HG03066 (cell line): ENCODE measurements around the gene ACTA2.

Experiments
- ATAC-seq: cut with Tn5 transposase; IDR thresholded peaks from one replicate; pipeline ENCODE4 v1.9.1; 2021; ENCODE audit warnings: low read depth; ENCODE audit not compliant: unreplicated experiment

ACTA2 gene

GRCh38 chr10:88896994-88897853 lies 55.3 kb downstream of the ACTA2 start:
- no peak for ATAC-seq

GRCh38 chr10:88896372-88896993 lies 56.1 kb downstream of the ACTA2 start:
- no peak for ATAC-seq

DNA sequence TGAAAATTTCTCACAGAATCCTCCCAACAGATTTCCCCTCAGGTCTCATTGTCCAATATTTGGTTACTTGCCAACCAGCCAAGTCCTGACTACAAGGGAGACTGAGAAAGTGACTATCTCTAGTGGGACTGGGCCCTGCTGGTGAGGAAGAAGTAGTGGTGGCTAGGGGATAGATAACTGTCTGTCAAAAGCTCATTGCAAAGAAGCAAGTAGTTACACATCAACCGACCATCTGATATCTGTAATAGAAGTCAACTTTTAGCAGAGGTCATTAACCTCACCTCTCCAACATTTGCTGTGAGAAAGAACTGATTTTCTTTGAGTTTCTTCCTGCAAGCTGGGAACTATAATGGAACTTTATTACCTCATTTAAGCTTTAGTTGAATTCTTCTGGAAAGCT lies 57.3 kb downstream of the ACTA2 start:
- ATAC-seq = no peak

DNA sequence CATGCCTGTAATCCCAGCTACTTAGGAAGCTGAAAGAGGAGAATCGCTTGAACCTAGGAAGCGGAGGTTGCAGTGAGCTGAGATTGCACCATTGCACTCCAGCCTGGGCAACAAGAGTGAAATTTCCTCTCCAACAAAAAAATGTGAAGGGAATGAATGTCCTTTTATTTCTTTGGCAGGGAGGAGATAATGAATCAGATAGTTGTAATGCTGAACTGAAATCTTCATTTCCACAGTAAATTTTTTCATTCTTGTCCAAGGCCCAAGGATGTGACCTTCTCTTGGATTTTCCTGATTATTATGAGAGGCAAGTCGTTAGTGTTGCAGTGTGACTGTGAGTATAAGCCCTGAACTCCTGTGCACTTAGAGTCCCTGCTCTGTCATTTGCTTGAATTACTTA lies 59.0 kb downstream of the ACTA2 start:
- no peak for ATAC-seq

GRCh38 chr10:88892222-88892967 lies 60.2 kb downstream of the ACTA2 start:
- ATAC-seq = no peak

DNA sequence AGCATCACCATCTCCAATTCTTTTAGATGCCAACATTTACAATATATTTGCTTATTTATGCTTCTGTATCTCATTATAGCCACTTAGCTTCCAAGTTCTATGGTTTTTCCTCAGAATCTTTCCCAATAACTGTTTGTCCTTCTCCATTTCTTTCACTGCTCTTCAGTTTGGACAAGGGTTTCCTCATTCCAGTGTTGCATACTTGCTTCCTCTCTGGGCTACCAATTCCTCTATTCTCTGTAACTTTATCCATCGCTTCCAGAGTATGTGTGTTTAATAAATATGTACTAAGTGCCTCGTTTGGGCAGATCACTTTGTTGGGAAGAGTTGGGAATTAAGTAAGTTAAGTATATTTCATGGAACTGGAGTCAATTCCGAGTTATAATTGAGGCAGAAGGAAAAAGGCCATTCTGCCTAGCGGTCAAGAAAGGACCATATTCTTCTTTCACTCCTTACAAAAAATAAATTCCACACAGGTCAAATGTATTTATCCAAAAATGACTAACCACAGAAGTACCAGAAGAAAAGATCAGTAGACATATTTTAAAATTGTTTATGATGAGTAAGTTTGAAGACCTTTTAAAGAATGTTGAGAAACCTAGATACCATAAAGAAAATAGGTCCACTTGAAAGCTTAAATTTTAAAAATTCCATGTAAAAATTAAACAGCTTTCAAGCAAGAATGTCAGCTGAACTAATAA lies 61.7 kb downstream of the ACTA2 start:
- ATAC-seq = no peak

DNA sequence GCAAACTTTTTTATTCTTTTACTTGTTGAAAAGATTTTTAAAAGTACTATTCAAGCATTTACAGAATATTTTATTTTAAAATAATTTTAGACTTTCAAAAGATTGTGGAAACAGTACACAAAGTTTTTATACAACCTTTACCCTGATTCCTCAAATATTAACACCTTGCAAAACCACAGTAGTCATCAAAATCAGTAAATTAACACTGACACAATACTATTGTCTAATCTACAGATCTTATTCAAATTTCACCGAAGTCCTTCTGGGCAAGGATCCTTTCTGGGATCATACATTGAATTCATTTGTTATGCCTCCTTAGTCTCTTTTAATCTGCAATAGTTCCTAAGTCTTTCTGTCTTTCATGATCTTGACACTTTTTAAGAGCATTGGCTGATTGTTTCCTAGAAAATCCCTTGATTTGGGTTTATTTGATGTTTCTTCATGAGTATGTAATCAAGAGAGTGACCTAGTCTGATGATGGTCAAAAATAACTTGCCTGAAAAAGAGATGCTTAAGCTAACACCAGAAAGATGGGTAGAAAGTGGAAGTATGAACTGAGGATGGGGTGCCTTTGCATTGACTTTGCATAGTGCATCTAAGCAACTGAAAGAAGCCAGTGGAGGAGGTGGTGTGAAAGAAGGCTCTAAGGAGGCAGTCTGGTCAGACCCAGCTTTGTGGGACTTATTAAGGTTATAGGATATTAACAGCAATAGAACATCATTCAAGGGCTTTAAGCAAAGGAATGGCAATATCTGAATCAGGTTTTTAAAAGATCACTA lies 62.8 kb downstream of the ACTA2 start:
- peak; percentile 86 for ATAC-seq

DNA sequence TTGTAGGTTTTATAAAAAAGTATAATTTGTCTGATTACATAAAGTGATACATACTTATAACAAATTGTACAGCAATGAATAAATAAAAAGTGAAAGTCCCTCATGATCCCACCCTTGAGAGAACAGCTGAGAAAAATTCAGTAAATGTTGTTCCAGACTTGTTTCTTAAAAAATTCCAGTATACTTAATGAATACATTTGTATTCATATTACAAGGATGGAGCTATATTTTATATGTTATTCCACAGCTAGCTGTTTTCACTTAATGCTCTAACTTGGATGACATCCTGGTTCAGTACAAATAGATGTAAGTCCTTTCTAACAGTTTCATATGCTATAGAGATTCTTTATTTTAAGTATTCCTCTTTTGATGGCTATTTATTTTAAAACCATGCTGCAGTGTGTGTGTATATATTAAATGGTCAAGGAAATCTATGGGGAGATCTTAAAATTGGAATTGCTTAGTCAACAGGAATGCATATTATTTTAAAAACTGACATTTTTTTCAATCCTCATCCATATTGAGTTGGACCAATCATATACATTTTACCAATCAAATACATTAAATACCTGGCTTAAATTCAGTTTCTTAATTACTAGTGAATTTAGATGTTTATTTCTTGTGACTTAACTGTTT lies 63.6 kb downstream of the ACTA2 start:
- no peak for ATAC-seq

DNA sequence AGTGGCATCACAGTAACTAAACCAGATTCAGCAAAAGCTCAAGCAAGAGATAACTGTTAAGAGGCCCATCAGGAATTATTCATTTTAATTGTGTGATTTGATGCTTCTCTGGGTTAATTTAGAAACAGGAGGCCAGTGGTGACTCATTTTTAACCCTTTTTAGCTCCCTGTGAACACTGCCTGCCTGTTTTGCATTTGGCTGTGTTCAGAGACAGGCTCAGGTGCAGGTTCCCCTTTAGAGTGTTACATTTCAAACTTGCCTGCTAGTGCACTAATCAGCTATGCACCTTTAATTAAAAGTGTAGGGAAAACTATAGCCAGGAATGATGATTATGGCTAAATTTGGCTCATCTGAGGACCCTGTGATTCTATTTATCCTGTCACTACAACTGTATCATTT lies 66.0 kb downstream of the ACTA2 start:
- peak; percentile 57 for ATAC-seq
